ENCODE results near the gene CDC14B. TPM values are rescaled to one million over a fixed set of nuclear protein-coding genes. Genes with fewer than 3 reads are reported as not detected.

Gene CDC14B
- total and polyA plus RNA-seq, 4 donors: 8.8 to 33.3 (median 11.3) TPM

- DNase-seq (ENCODE audit: low spot score): no peak
- no peak overlapping the region for H3K27ac ChIP-seq (ENCODE audit: low read depth in 1 of 2, low read length in 2 of 2)
- TF ChIP-seq ATF3 (IDR thresholded peaks at IDR 0.05): no peak
- TF ChIP-seq REST (IDR thresholded peaks at IDR 0.05): no peak
- TF ChIP-seq NR2F2 (IDR thresholded peaks at IDR 0.05): no peak
- TF ChIP-seq RXRA (IDR thresholded peaks at IDR 0.05): no peak
- no peak for TF ChIP-seq TAF1 (conservative IDR thresholded peaks at IDR 0.05)
- no peak for TF ChIP-seq FOXA1 (IDR thresholded peaks at IDR 0.05)
- no peak for TF ChIP-seq HNF4G (IDR thresholded peaks at IDR 0.05)
- no peak for TF ChIP-seq JUND (IDR thresholded peaks at IDR 0.05)
- no peak for TF ChIP-seq ZBTB33 (IDR thresholded peaks at IDR 0.05)
- TF ChIP-seq CTCF (IDR thresholded peaks at IDR 0.05; ENCODE audit: low read depth, low read length, missing input control): no peak
- TF ChIP-seq FOXA2 (IDR thresholded peaks at IDR 0.05): no peak
- no peak overlapping the region for H3K4me3 ChIP-seq (ENCODE audit: low read depth in 1 of 3, low read length in 3 of 3)
- H3K9ac ChIP-seq (ENCODE audit: low read depth in 1 of 2, low read length in 2 of 2): no peak overlapping the region
- 77% methylated on average over 4 of the region's 4 CpGs for WGBS
- H3K9me3 ChIP-seq (ENCODE audit: control insufficient read depth in 4 of 4, low read length in 3 of 4): no peaks in the 10 kb centered on the region
- H3K36me3 ChIP-seq (ENCODE audit: control insufficient read depth in 4 of 4, insufficient read depth in 3 of 4, low read depth in 1 of 4, low read length in 3 of 4): peaks cover 0 to 6% (median 1%) of the 10 kb centered on the region in 4 donors
- no peaks in the 10 kb centered on the region for H3K27me3 ChIP-seq (ENCODE audit: control insufficient read depth in 4 of 4, insufficient read depth in 4 of 4, low read length in 3 of 4)
- H3K4me1 ChIP-seq (ENCODE audit: control insufficient read depth in 4 of 4, insufficient read depth in 4 of 4, low read length in 3 of 4): peaks cover 2 to 21% (median 12%) of the 10 kb centered on the region in 4 donors
Measured at GRCh38 chr9:96564217-96564616, 55.4 kb downstream of the CDC14B start.

- H3K27ac ChIP-seq (ENCODE audit: low read depth in 1 of 2, low read length in 2 of 2): no peak overlapping the region
- no peaks in the 10 kb centered on the region for H3K9me3 ChIP-seq (ENCODE audit: control insufficient read depth in 4 of 4, low read length in 3 of 4)
- DNase-seq (ENCODE audit: low spot score): no peak
- no peaks in the 10 kb centered on the region for H3K4me1 ChIP-seq (ENCODE audit: control insufficient read depth in 4 of 4, insufficient read depth in 4 of 4, low read length in 3 of 4)
- WGBS: 86% methylated on average over 6 of the region's 6 CpGs
- peaks cover 0 to 9% (median 1%) of the 10 kb centered on the region in 4 donors for H3K36me3 ChIP-seq (ENCODE audit: control insufficient read depth in 4 of 4, insufficient read depth in 3 of 4, low read depth in 1 of 4, low read length in 3 of 4)
- no peak overlapping the region for H3K4me3 ChIP-seq (ENCODE audit: low read depth in 1 of 3, low read length in 3 of 3)
- no peak overlapping the region for H3K9ac ChIP-seq (ENCODE audit: low read depth in 1 of 2, low read length in 2 of 2)
- no peak for TF ChIP-seq ZBTB33 (IDR thresholded peaks at IDR 0.05)
- H3K27me3 ChIP-seq (ENCODE audit: control insufficient read depth in 4 of 4, insufficient read depth in 4 of 4, low read length in 3 of 4): no peaks in the 10 kb centered on the region
Measured at GRCh38 chr9:96559339-96559943, 60.2 kb downstream of the CDC14B start.

Measured in liver (tissue), 9 donors.